ACHN (cell line): Measurements from ENCODE around the gene LRP6.

Experiments used
- DNase-seq: peaks from one replicate; pipeline ENCODE4 v3.0.0-alpha.2; 2015
- in situ Hi-C: cut with HindIII; loops from 2 replicates; pipeline ENCODE4 v1.10.0; 2017; ENCODE audit warnings: low sequenced_read_pairs, low pct_ligation_motif_present, low pct_unique_long_range_greater_than_20kb

Gene LRP6

GRCh38 chr12:12224240-12224940 lies 42.5 kb downstream of the LRP6 start:
- no peak for DNase-seq
- in situ Hi-C loops: no loop called here

- in situ Hi-C loops: no loop called here
- DNase-seq: peak; percentile 46
Measured at GRCh38 chr12:12221560-12221959, 45.3 kb downstream of the LRP6 start.

GRCh38 chr12:12219664-12220063 lies 47.2 kb downstream of the LRP6 start:
- in situ Hi-C loops: no loop called here
- no peak for DNase-seq

GRCh38 chr12:12217018-12217359 lies 49.9 kb downstream of the LRP6 start:
- in situ Hi-C loops: no loop called here
- no peak for DNase-seq

- in situ Hi-C loops: no loop called here
Measured at GRCh38 chr12:12216349-12217017, 50.4 kb downstream of the LRP6 start.

GRCh38 chr12:12214635-12215131 lies 52.2 kb downstream of the LRP6 start:
- in situ Hi-C loops: no loop called here
- no peak for DNase-seq

More at GRCh38 chr12:12216349-12217017, 50.4 kb downstream of the LRP6 start:
- peak; percentile 83 for DNase-seq

GRCh38 chr12:12214201-12214600 lies 52.6 kb downstream of the LRP6 start:
- in situ Hi-C loops: no loop called here
- no peak for DNase-seq

- in situ Hi-C loops: no loop called here
- DNase-seq: no peak
Measured at GRCh38 chr12:12212769-12213168, 54.1 kb downstream of the LRP6 start.

GRCh38 chr12:12210983-12211382 lies 55.9 kb downstream of the LRP6 start:
- in situ Hi-C loops: no loop called here
- no peak for DNase-seq

- DNase-seq: no peak
- in situ Hi-C loops: no loop called here
Measured at GRCh38 chr12:12210416-12210815, 56.4 kb downstream of the LRP6 start.

GRCh38 chr12:12209675-12210074 lies 57.2 kb downstream of the LRP6 start:
- in situ Hi-C loops: no loop called here
- DNase-seq: no peak

GRCh38 chr12:12209043-12209442 lies 57.8 kb downstream of the LRP6 start:
- in situ Hi-C loops: no loop called here
- DNase-seq: no peak

- DNase-seq: no peak
- in situ Hi-C loops: no loop called here
Measured at GRCh38 chr12:12207746-12208145, 59.1 kb downstream of the LRP6 start.

- in situ Hi-C loops: no loop called here
- DNase-seq: no peak
Measured at GRCh38 chr12:12206776-12207388, 60.0 kb downstream of the LRP6 start.

- DNase-seq: no peak
- in situ Hi-C loops: no loop called here
Measured at GRCh38 chr12:12202747-12203146, 64.1 kb downstream of the LRP6 start.

GRCh38 chr12:12202105-12202504 lies 64.7 kb downstream of the LRP6 start:
- in situ Hi-C loops: no loop called here
- DNase-seq: no peak

- DNase-seq: no peak
- in situ Hi-C loops: no loop called here
Measured at GRCh38 chr12:12201274-12201758, 65.5 kb downstream of the LRP6 start.

- in situ Hi-C loops: no loop called here
- no peak for DNase-seq
Measured at GRCh38 chr12:12200363-12200762, 66.5 kb downstream of the LRP6 start.

GRCh38 chr12:12198124-12198523 lies 68.7 kb downstream of the LRP6 start:
- in situ Hi-C loops: no loop called here
- DNase-seq: no peak

GRCh38 chr12:12197128-12197527 lies 69.7 kb downstream of the LRP6 start:
- in situ Hi-C loops: no loop called here
- no peak for DNase-seq
